H1 (cell line): Measurements from ENCODE around the gene SLC66A2. TPM values are rescaled to one million over a fixed set of nuclear protein-coding genes. Genes with fewer than 3 reads are reported as not detected.

Source experiments
- BCL11A ChIP-seq, 2 experiments: IDR thresholded peaks; one replicate each; pipeline ENCODE4 v1.6.1; 2011; ENCODE audit warnings: low read depth in 2 of 2, low read length in 2 of 2, mild to moderate bottlenecking in 2 of 2
- CBX5 ChIP-seq: fragments of 300-800, 300-1000 bp; sonication (generic); IDR thresholded peaks from 2 replicates; pipeline ENCODE4 v1.7.1; 2016; ENCODE audit warnings: antibody characterized with exemption, low read length, low read depth
- GABPA ChIP-seq: IDR thresholded peaks from 2 replicates; pipeline ENCODE4 v1.6.1; 2011; ENCODE audit warnings: mild to moderate bottlenecking, low read length, moderate library complexity, borderline replicate concordance; ENCODE audit not compliant: insufficient read depth
- JUN ChIP-seq: IDR thresholded peaks from 2 replicates; pipeline ENCODE4 v1.6.1; 2011; ENCODE audit warnings: low read depth, mild to moderate bottlenecking, improper control_type of control experiment, low read length
- POLR2A ChIP-seq, 2 experiments: IDR thresholded peaks; 1 replicate in 1 of 2; 2 replicates in 1 of 2; pipeline ENCODE4 v1.6.1; 2011; ENCODE audit warnings: low read depth in 2 of 2, low read length in 2 of 2, mild to moderate bottlenecking in 2 of 2; ENCODE audit errors: control extremely low read depth in 1 of 2
- SIN3A ChIP-seq, 2 experiments: IDR thresholded peaks in 1 of 2; conservative IDR thresholded peaks in 1 of 2; 2 replicates each; pipeline ENCODE4 v1.6.1; 2011 to 2012; ENCODE audit warnings: low read length in 2 of 2, improper control_type of control experiment in 1 of 2, low read depth in 1 of 2, mild to moderate bottlenecking in 1 of 2
- SIX5 ChIP-seq: IDR thresholded peaks from 2 replicates; pipeline ENCODE4 v1.6.1; 2011; ENCODE audit warnings: mild to moderate bottlenecking, low read depth, low read length
- polyA plus RNA-seq, 7 experiments: library from polyadenylated mRNA; depleted of rRNA in 3 of 7; stranded (reverse) in 5 of 7; unstranded in 2 of 7; fragments of >200 nt in 5 of 7; fragments of 200-250 nt in 2 of 7; gene quantifications; 1 replicate in 5 of 7; 2 replicates in 1 of 7; 4 replicates in 1 of 7; pipeline versions ENCODE4 v1.2.1 to v1.2.3, GENCODE V29; 2011 to 2013; ENCODE audit warnings: missing spikeins in 2 of 7, mixed read lengths in 2 of 7
- total RNA-seq: library from RNA; stranded (reverse); fragmentation: NEBNext Ultra II Directional; extraction: Animal tissue kit (Norgen Biotek cat#: 25700); gene quantifications from 2 replicates; pipeline ENCODE4 v1.2.1, GENCODE V29; 2021

SLC66A2 gene
- total and polyA plus RNA-seq, 2 of the 8 experiments (the other 6 are each of a cell fraction or from before 2014, with no cell fraction given): 15.0 to 18.9 TPM

DNA sequence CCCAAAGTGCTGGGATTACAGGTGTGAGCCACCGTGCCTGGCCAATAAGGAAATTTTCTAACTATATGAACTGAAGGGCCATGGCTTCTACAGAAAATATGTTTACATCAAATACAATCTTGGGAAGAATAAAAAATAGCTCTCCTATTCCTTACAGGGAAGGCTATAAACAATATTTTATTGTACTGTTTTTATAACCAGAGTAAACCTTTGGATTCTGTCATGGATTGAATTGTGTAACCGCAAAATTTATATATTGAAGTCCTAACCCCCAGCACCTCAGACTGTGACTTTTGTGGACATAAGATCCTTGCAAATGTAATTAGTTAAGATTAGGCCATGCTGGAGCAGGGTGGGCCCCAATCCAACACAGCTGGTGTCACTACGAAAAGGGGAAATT is 21.3 kb upstream of the SLC66A2 start (continued):
- no peak for TF ChIP-seq SIN3A (conservative IDR thresholded peaks at IDR 0.05 in 1 of 2, IDR thresholded peaks at IDR 0.05 in 1 of 2; ENCODE audit: low read depth in 1 of 2, low read length in 2 of 2)
- no peak for TF ChIP-seq BCL11A (IDR thresholded peaks at IDR 0.05; ENCODE audit: low read depth in 2 of 2, low read length in 2 of 2)
- TF ChIP-seq SIX5: no peak
- no peak for TF ChIP-seq POLR2A (IDR thresholded peaks at IDR 0.05; ENCODE audit: control extremely low read depth in 1 of 2, low read depth in 2 of 2, low read length in 2 of 2)
- no peak for TF ChIP-seq GABPA
- no peak for TF ChIP-seq CBX5
- TF ChIP-seq JUN: no peak
- TF ChIP-seq, all 59 proteins: peak for 0
